Testis (tissue), 2 donors: ENCODE data around the gene ESPNL.

Source experiments
- POLR2A ChIP-seq: fragments of 450-650 bp; IDR thresholded peaks from one replicate; pipeline ENCODE4 v1.6.1; 2017; ENCODE audit warnings: antibody characterized with exemption, mild to moderate bottlenecking, moderate library complexity
- TF ChIP-seq, protein P1 (sequence below), 3 experiments: fragments of 450-650 bp in 2 of 3; fragments of 200-600 bp in 1 of 3; sonication (generic) in 1 of 3; IDR thresholded peaks; one replicate each; pipeline ENCODE4 v1.5.1; 2016 to 2019; ENCODE audit warnings: antibody characterized with exemption in 3 of 3, mild to moderate bottlenecking in 2 of 3, moderate library complexity in 1 of 3

GRCh38 chr2:238155761-238156694, 55.9 kb downstream of the ESPNL start:
- TF ChIP-seq, protein P1, sequence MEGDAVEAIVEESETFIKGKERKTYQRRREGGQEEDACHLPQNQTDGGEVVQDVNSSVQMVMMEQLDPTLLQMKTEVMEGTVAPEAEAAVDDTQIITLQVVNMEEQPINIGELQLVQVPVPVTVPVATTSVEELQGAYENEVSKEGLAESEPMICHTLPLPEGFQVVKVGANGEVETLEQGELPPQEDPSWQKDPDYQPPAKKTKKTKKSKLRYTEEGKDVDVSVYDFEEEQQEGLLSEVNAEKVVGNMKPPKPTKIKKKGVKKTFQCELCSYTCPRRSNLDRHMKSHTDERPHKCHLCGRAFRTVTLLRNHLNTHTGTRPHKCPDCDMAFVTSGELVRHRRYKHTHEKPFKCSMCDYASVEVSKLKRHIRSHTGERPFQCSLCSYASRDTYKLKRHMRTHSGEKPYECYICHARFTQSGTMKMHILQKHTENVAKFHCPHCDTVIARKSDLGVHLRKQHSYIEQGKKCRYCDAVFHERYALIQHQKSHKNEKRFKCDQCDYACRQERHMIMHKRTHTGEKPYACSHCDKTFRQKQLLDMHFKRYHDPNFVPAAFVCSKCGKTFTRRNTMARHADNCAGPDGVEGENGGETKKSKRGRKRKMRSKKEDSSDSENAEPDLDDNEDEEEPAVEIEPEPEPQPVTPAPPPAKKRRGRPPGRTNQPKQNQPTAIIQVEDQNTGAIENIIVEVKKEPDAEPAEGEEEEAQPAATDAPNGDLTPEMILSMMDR (IDR thresholded peaks at IDR 0.05) = no peak
- no peak for TF ChIP-seq POLR2A
